ENCODE results near the gene CSH1. TPM values are rescaled to one million over a fixed set of nuclear protein-coding genes. Genes with fewer than 3 reads are reported as not detected.
"Not testable (repeated sequence)": the region's sequence is repeated elsewhere in the genome, so short reads cannot be mapped to it uniquely, and the experiment has no call there.

The CSH1 gene
- total and polyA plus RNA-seq, 4 donors = 1.3 to 18.1 (median 5.2) TPM; not detected in 1

DNA sequence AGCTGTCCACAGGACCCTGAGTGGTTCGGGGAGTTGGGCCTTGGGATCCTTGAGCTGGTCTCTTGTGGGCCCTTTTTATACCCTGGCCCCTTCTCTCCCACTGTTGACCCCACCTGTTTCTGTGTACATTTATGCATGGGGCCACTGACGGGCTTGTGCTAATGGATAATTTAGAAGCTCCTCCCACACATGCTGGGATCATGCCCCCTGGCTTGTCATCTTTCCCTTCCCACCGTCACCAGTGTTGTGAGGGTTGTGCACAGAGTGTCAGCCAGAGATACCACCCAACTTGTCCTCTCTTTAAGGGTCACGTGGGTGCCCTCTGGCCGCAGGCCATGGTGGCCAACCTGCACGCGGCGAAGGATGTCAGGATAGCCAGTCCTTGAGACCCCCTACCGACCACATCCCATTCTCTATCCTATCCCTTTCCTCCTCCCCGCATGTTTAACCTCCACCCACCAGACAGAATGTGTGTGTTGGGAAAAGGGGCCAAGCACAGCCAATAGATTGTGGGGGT lies 22.5 kb upstream of the CSH1 start, which contains the start of gene GH1:
Gene GH1 (minus strand): TSS at position 51 of the 517 bp plus-strand sequence. CDS start 63 bp downstream, outside the sequence.
- not testable (repeated sequence) for H3K9me3 ChIP-seq (ENCODE audit: control insufficient read depth, insufficient read depth, low read length)
- WGBS (ENCODE audit: insufficient coverage) = 64% methylated on average over 6 of the region's 10 CpGs

DNA sequence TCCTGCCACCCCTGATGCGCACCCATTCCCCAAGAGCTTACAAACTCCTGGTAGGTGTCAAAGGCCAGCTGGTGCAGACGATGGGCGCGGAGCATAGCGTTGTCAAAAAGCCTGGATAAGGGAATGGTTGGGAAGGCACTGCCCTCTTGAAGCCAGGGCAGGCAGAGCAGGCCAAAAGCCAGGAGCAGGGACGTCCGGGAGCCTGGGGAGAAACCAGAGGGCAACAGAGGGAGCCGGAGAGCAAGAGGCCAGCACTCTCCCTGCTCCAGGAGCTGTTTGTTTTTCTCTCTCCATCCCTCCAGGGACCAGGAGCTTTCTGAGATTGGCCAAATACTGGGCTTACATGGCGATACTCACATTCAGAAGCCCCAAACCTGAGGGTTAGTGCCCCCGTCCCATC lies 21.9 kb upstream of the CSH1 start:
- Histone ChIP-seq H3K4me3 (ENCODE audit: low read depth, low read length) (no peak overlapping the region), H3K4me1 (ENCODE audit: control insufficient read depth, insufficient read depth, low read length) (no peaks in the 10 kb centered on the region)
- 45% methylated on average over 9 of the region's 10 CpGs for WGBS (ENCODE audit: insufficient coverage)

More for the DNA sequence above, 22.5 kb upstream of the CSH1 start, which contains the start of gene GH1:
- not testable (repeated sequence) for DNase-seq (ENCODE audit: low read depth in 4 of 6, low spot score in 6 of 6); H3K27me3 ChIP-seq (ENCODE audit: control insufficient read depth, insufficient read depth, low read length); H3K36me3 ChIP-seq (ENCODE audit: control insufficient read depth, insufficient read depth, low read length); H3K4me1 ChIP-seq (ENCODE audit: control insufficient read depth, insufficient read depth, low read length); H3K27ac ChIP-seq (ENCODE audit: low read depth, low read length); H3K4me3 ChIP-seq (ENCODE audit: low read depth, low read length)

DNA sequence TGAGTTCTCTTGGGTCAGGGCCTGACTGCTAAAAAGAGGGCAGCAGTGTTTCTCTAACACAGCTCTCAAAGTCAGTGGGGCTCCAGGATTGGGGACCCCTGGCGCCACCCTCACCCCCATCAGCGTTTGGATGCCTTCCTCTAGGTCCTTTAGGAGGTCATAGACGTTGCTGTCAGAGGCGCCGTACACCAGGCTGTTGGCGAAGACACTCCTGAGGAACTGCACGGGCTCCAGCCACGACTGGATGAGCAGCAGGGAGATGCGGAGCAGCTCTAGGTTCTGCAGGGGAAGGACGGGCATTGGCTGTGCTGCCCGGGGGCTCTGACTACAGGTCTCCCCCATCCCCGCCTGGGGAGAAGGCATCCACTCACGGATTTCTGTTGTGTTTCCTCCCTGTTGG lies 21.3 kb upstream of the CSH1 start:
- Histone ChIP-seq H3K27ac (ENCODE audit: low read depth, low read length) (no peak overlapping the region), H3K36me3 (ENCODE audit: control insufficient read depth, insufficient read depth, low read length) (no peaks in the 10 kb centered on the region), H3K4me3 (ENCODE audit: low read depth, low read length) (no peak overlapping the region), H3K9me3 (ENCODE audit: control insufficient read depth, insufficient read depth, low read length) (no peaks in the 10 kb centered on the region), H3K4me1 (ENCODE audit: control insufficient read depth, insufficient read depth, low read length) (no peaks in the 10 kb centered on the region), H3K27me3 (ENCODE audit: control insufficient read depth, insufficient read depth, low read length) (peaks cover 3% of the 10 kb centered on the region)
- no peak for DNase-seq (ENCODE audit: low read depth in 4 of 6, low spot score in 6 of 6)
- WGBS (ENCODE audit: insufficient coverage) = 78% methylated on average over 13 of the region's 13 CpGs

More for the DNA sequence above, 21.9 kb upstream of the CSH1 start:
- Histone ChIP-seq H3K36me3 (ENCODE audit: control insufficient read depth, insufficient read depth, low read length) (no peaks in the 10 kb centered on the region), H3K27ac (ENCODE audit: low read depth, low read length) (no peak overlapping the region), H3K27me3 (ENCODE audit: control insufficient read depth, insufficient read depth, low read length) (peaks cover 3% of the 10 kb centered on the region), H3K9me3 (ENCODE audit: control insufficient read depth, insufficient read depth, low read length) (no peaks in the 10 kb centered on the region)
- no peak for DNase-seq (ENCODE audit: low read depth in 4 of 6, low spot score in 6 of 6)

DNA sequence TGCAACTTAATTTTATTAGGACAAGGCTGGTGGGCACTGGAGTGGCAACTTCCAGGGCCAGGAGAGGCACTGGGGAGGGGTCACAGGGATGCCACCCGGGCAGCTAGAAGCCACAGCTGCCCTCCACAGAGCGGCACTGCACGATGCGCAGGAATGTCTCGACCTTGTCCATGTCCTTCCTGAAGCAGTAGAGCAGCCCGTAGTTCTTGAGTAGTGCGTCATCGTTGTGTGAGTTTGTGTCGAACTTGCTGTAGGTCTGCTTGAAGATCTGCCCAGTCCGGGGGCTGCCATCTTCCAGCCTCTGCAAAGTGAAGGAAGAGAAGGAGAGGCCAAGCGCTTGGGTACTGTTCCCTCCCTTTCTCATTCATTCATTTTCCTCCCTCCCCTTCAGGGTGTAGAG lies 20.8 kb upstream of the CSH1 start:
- not testable (repeated sequence) for H3K9me3 ChIP-seq (ENCODE audit: control insufficient read depth, insufficient read depth, low read length); H3K36me3 ChIP-seq (ENCODE audit: control insufficient read depth, insufficient read depth, low read length); H3K4me1 ChIP-seq (ENCODE audit: control insufficient read depth, insufficient read depth, low read length); DNase-seq (ENCODE audit: low read depth in 4 of 6, low spot score in 6 of 6); H3K4me3 ChIP-seq (ENCODE audit: low read depth, low read length); H3K27ac ChIP-seq (ENCODE audit: low read depth, low read length); H3K27me3 ChIP-seq (ENCODE audit: control insufficient read depth, insufficient read depth, low read length)
- WGBS (ENCODE audit: insufficient coverage) = 86% methylated on average over 6 of the region's 11 CpGs

DNA sequence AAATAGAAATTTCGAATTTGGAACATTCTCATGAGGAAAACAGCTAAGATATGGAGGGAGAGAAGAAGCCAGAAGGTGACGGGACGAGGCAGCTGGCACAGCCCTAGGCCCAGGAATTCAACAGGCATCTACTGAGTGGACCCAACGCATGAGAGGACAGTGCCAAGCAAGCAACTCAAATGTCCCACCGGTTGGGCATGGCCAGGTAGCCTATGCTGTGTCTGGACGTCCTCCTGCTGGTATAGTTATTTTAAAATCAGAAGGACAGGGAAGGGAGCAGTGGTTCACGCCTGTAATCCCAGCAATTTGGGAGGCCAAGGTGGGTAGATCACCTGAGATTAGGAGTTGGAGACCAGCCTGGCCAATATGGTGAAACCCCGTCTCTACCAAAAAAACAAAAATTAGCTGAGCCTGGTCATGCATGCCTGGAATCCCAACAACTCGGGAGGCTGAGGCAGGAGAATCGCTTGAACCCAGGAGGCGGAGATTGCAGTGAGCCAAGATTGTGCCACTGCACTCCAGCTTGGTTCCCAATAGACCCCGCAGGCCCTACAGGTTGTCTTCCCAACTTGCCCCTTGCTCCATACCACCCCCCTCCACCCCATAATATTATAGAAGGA lies 20.3 kb upstream of the CSH1 start:
- Histone ChIP-seq H3K27ac (ENCODE audit: low read depth, low read length) (no peak overlapping the region), H3K4me3 (ENCODE audit: low read depth, low read length) (no peak overlapping the region), H3K9me3 (ENCODE audit: control insufficient read depth, insufficient read depth, low read length) (no peaks in the 10 kb centered on the region), H3K36me3 (ENCODE audit: control insufficient read depth, insufficient read depth, low read length) (no peaks in the 10 kb centered on the region), H3K27me3 (ENCODE audit: control insufficient read depth, insufficient read depth, low read length) (peaks cover 3% of the 10 kb centered on the region), H3K4me1 (ENCODE audit: control insufficient read depth, insufficient read depth, low read length) (no peaks in the 10 kb centered on the region)
- WGBS (ENCODE audit: insufficient coverage) = 93% methylated on average over 11 of the region's 12 CpGs
- no peak for DNase-seq (ENCODE audit: low read depth in 4 of 6, low spot score in 6 of 6)

DNA sequence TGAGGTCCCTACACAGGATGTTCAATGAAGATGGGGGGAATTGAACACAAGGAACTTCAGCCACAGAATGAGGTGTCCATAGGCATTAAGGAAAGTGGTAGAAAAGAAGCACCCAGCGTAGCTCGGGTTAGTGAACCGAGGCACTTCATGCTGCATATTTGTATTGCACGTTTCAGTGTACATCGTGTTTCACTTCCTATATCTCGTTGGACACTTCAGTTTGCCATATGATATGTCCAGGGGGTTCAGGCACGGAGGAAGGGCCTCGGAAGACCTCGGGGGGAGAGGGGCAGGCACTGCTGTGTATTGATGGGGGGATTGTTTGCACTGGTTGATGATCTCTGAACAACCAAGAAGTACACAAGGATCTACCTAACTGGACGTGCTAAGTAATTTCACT lies 19.4 kb upstream of the CSH1 start:
- not testable (repeated sequence) for H3K36me3 ChIP-seq (ENCODE audit: control insufficient read depth, insufficient read depth, low read length); H3K27ac ChIP-seq (ENCODE audit: low read depth, low read length); H3K27me3 ChIP-seq (ENCODE audit: control insufficient read depth, insufficient read depth, low read length); H3K4me3 ChIP-seq (ENCODE audit: low read depth, low read length); H3K4me1 ChIP-seq (ENCODE audit: control insufficient read depth, insufficient read depth, low read length); H3K9me3 ChIP-seq (ENCODE audit: control insufficient read depth, insufficient read depth, low read length); DNase-seq (ENCODE audit: low read depth in 4 of 6, low spot score in 6 of 6)
- 84% methylated on average over 9 of the region's 10 CpGs for WGBS (ENCODE audit: insufficient coverage)

DNA sequence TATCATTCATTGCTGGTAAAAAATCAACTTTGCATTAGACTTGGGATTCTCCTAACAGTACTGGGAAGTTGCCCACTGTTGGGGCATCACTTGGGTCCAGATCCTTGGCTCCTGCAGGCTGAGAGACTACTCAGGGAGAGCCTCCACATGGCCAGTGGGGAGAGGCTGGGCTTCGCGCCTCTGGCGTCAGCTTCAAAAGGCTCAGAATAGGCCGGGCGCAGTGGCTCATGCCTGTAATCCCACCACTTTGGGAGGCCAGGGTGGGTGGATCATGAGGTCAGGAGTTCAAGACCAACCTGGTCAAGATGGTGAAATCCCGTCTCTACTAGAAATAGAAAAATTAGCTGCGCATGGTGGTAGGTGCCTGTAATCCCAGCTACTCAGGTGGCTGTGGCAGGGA lies 18.1 kb upstream of the CSH1 start:
- Histone ChIP-seq H3K9me3 (ENCODE audit: control insufficient read depth, insufficient read depth, low read length) (no peaks in the 10 kb centered on the region), H3K36me3 (ENCODE audit: control insufficient read depth, insufficient read depth, low read length) (no peaks in the 10 kb centered on the region), H3K27ac (ENCODE audit: low read depth, low read length) (no peak overlapping the region), H3K27me3 (ENCODE audit: control insufficient read depth, insufficient read depth, low read length) (peaks cover 3% of the 10 kb centered on the region), H3K4me3 (ENCODE audit: low read depth, low read length) (no peak overlapping the region), H3K4me1 (ENCODE audit: control insufficient read depth, insufficient read depth, low read length) (no peaks in the 10 kb centered on the region)
- WGBS (ENCODE audit: insufficient coverage) = 95% methylated on average over 7 of the region's 7 CpGs
- DNase-seq (ENCODE audit: low read depth in 4 of 6, low spot score in 6 of 6) = no peak

DNA sequence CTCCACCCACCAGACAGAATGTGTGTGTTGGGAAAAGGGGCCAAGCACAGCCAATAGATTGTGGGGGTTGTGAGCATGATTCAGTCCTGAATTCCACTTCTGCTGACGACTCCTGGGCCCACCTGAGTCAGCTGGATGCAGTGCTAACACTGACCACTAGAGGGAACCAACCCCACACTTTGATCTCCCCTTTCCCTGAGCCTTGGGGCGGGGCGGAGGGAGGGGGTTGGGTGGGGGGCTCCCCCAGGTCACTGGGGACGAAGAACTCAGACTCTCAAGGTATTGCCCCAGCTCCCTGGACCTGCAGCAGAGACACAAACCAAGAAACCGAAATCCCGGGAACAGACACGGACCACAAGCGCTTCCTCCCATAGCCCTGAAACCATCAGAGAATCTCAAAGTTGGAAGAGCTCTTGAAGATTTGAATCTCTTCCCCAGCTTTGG lies 15.3 kb upstream of the CSH1 start:
- no peak overlapping the region for H3K27ac ChIP-seq (ENCODE audit: low read depth, low read length)
- H3K36me3 ChIP-seq (ENCODE audit: control insufficient read depth, insufficient read depth, low read length) = no peaks in the 10 kb centered on the region
- H3K27me3 ChIP-seq (ENCODE audit: control insufficient read depth, insufficient read depth, low read length) = no peaks in the 10 kb centered on the region
- H3K4me3 ChIP-seq (ENCODE audit: low read depth, low read length) = no peak overlapping the region
- peak in 3 of 6 donors; percentile 5 to 61 (median 30) for DNase-seq (ENCODE audit: low read depth in 4 of 6, low spot score in 6 of 6)
- 51% methylated on average over 5 of the region's 8 CpGs for WGBS (ENCODE audit: insufficient coverage)
- H3K9me3 ChIP-seq (ENCODE audit: control insufficient read depth, insufficient read depth, low read length) = no peaks in the 10 kb centered on the region
- H3K4me1 ChIP-seq (ENCODE audit: control insufficient read depth, insufficient read depth, low read length) = no peaks in the 10 kb centered on the region

DNA sequence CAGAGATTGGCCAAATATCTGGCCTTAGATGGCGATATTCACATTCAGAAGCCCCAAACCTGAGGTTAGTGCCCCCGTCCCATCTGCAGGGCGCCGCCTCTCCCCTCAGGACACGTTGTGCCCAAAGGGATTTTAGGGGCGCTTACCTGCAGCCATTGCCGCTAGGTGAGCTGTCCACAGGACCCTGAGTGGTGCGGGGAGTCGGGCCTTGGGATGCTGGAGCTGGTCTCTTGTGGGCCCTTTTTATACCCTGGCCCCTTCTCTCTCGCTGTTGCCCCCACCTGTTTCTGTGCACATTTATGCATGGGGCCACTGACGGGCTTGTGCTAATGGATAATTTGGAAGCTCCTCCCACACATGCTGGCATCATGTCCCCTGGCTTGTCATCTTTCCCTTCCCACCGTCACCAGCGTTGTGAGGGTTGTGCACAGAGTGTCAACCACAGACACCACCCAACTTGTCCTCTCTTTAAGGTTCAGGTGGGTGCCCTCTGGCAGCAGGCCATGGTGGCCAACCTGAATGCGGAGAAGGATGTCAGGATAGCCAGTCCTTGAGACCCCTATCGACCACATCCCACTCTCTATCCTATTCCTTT lies 14.8 kb upstream of the CSH1 start, which contains the start of gene CSHL1:
Gene CSHL1 (minus strand): TSS at position 218 of the 595 bp plus-strand sequence. CDS start 62 bp downstream, at position 156.
- Histone ChIP-seq H3K27ac (ENCODE audit: low read depth, low read length) (no peak within 1 kb of the TSS), H3K27me3 (ENCODE audit: control insufficient read depth, insufficient read depth, low read length) (no peaks in the 10 kb centered on the region), H3K4me1 (ENCODE audit: control insufficient read depth, insufficient read depth, low read length) (no peaks in the 10 kb centered on the region), H3K36me3 (ENCODE audit: control insufficient read depth, insufficient read depth, low read length) (no peaks in the 10 kb centered on the region), H3K9me3 (ENCODE audit: control insufficient read depth, insufficient read depth, low read length) (no peaks in the 10 kb centered on the region), H3K4me3 (ENCODE audit: low read depth, low read length) (no peak within 1 kb of the TSS)
- no peak for DNase-seq (ENCODE audit: low read depth in 4 of 6, low spot score in 6 of 6)
- WGBS (ENCODE audit: insufficient coverage) = 70% methylated on average over 12 of the region's 15 CpGs

DNA sequence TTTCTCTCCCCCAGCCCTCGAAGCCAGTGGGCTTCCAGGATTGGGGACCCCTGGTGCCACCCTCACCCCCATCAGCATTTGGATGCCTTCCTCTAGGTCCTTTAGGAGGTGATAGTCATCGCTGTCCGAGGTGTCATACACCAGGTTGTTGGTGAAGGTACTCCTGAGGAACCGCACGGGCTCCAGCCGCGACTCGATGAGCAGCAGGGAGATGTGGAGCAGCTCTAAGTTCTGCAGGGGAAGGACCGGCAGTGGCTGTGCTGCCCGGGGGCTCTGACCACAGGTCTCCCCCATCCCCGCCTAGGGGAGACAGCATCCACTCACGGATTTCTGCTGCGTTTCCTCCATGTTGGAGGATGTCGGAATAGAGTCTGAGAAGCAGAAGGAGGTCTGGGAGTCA lies 13.7 kb upstream of the CSH1 start:
- no peak for DNase-seq (ENCODE audit: low read depth in 4 of 6, low spot score in 6 of 6)
- H3K27me3 ChIP-seq (ENCODE audit: control insufficient read depth, insufficient read depth, low read length) = no peaks in the 10 kb centered on the region
- H3K4me1 ChIP-seq (ENCODE audit: control insufficient read depth, insufficient read depth, low read length) = no peaks in the 10 kb centered on the region
- 86% methylated on average over 9 of the region's 14 CpGs for WGBS (ENCODE audit: insufficient coverage)
- no peak overlapping the region for H3K4me3 ChIP-seq (ENCODE audit: low read depth, low read length)
- no peak overlapping the region for H3K27ac ChIP-seq (ENCODE audit: low read depth, low read length)
- no peaks in the 10 kb centered on the region for H3K9me3 ChIP-seq (ENCODE audit: control insufficient read depth, insufficient read depth, low read length)
- H3K36me3 ChIP-seq (ENCODE audit: control insufficient read depth, insufficient read depth, low read length) = no peaks in the 10 kb centered on the region
